Dermis blood vessel endothelial cell (primary cell): ENCODE results near the gene RHOBTB1. TPM values are rescaled to one million over a fixed set of nuclear protein-coding genes. Genes with fewer than 3 reads are reported as not detected.
"Not testable (repeated sequence)": the region's sequence is repeated elsewhere in the genome, so short reads cannot be mapped to it uniquely, and the experiment has no call there.

Experiments
- DNase-seq: peaks from one replicate; pipeline ENCODE4 v3.0.0; 2010
- total RNA-seq: library from RNA; depleted of rRNA; stranded (reverse); fragments of >200 nt; gene quantifications from 2 replicates; pipeline ENCODE4 v1.2.3, GENCODE V29; 2014

The RHOBTB1 gene
- total RNA-seq, 1 donor from 2014 or later, result 45.6 TPM

DNA sequence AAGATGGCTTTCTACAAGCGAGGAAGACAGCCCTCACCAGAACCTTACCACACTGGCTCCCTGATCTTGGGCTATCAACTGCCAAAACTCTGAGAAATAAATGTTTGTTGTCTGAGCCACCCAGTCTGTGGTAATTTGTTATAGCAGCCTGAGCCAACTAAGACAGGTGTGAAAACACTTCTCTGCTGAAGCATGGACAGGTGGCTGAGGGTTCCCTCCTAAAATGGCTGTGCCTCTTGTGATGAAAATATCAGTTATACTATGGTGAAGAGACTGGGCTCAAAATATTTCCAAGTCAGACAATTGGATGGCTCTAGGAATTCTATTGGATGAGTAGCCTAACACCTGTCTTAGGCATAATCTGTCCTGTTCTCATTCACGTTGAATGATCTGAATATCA is 87.6 kb downstream of the RHOBTB1 start:
- no peak for DNase-seq

DNA sequence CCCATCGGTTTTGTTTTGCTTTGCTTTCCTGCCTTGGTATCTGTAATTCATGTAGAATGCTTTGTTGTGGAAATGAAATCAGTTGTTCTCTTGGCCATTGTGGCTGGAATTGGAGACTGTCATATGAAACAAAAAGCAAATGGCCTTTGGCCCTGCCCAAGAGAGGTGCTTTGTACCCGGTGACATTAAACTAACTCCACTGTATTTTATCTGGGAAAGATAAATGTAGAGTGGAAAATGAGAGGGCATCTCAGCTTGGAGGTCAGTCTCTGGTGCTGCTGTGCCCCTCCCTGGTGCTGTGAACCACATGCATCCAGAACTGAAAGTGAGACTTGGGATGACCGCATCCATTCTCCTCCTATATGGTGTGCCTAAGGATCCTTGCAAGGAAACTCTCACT is 90.3 kb downstream of the RHOBTB1 start:
- no peak for DNase-seq

DNA sequence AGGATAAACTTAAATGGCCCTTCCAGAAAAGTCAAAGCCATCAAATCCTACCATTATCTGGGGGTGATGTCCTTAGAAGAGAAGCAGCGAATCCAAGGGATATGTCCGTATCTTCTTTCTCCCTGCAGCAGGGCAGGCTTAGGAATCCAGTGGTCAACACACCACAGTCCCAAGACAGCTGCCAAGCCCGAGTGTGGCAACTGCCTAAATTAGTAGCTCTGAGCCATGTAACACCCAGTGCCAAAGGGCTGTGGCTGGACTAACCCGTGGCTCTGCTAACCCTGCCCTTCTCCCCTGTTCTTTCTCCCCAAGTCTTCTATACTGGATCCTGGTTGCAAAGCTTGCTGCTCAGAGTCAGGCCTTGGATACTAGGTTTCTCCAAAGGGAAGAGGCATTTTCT is 90.9 kb downstream of the RHOBTB1 start:
- DNase-seq, result no peak

DNA sequence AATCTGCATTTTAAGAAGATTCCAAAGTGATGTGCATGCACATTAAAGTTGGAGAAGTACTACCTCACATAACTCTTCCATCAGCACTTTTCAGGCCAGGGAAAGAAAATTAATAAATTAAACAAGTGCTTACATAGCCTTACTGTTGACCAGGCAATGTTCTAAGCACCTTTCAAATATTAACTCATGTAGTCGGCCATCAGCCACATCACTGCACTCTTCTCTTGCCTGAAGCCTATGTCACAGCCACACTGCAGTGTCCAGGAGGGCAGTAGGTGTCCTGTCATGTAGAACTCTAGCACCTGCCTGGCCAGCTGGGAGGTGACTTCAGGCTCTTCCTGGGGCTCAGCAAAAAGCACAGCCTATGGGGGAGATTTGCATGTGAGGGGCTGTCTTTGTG is 94.2 kb downstream of the RHOBTB1 start:
- DNase-seq, result no peak

GRCh38 chr10:60849217-60849616 is 94.8 kb downstream of the RHOBTB1 start:
- DNase-seq, result no peak

GRCh38 chr10:60848680-60849079 is 95.3 kb downstream of the RHOBTB1 start:
- DNase-seq, result no peak

DNA sequence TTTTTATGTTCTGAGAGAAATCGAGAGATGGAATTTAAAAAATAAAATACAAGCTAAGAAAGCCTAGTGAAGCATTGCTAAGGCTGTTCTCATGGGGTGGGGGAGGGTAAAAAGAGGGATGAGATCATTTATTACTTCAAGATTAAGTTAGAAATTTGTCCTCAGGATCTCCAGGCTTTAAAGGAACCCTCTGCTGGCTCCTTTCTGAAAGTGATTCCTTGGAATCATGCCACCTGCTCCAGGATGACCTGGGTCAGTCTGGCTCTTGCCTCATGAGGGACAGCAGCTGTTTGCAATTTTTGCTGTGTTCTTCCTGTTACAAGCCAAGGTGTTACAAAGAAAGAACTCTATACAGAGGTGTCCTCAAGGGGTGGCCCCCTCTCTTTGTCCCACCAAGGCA is 95.9 kb downstream of the RHOBTB1 start:
- DNase-seq, result peak; percentile 54

DNA sequence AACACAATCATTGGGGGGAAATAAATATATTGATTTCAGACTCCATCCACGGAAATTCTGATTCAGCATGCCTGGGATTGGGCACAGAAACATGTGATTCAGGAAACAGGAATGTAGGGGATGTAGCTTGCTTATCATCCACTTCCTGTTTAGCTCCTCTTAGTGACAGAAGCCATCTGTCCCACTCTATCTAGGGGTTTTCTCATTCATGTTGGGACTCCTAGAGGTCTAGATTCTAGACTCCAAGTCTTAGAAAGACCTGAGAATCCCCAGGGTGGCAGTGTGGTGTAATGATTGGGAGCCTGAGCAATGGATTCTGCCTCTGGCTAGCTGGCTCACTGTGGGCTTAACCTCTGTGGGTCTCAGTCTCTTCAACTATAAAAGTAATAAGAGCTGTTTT is 97.8 kb downstream of the RHOBTB1 start:
- DNase-seq, result peak; percentile 39

DNA sequence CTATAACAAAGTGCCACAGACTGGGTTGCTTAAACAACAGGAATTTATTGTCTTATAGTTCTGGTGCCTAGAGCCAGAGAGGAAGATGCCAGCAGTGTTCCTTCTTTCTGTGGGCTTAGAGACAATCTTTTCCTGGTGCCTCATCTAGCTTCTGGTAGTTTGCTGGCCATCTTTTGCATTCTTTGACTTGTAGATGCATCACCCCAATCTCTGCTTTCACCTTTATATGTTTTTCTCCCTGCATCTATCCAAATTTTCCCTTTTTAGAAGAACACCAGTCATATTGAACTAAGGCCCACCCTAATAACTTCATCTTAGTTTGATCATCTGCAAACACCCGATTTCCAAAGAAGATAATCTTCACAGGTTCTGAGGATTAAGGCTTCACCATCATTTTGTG is 98.9 kb downstream of the RHOBTB1 start:
- DNase-seq, result no peak

GRCh38 chr10:60842694-60843093 is 101.3 kb downstream of the RHOBTB1 start:
- no peak for DNase-seq

DNA sequence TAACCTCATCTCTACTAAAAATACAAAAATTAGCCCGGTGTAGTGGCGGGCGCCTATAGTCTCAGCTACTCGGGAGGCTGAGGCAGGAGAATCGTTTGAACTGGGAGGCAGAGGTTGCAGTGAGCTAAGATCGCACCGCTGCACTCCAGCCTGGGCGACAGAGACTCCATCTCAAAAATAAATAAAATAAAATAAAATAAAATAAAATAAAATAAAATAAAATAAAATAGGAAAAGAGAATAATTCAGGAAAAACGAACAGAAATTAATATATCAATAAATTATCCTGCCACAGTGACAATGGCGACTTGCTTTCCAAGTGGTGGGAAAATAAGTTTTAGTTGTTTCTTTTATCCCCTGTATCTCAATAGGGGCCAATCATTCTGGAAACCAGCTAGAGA is 102.8 kb downstream of the RHOBTB1 start:
- DNase-seq, result not testable (repeated sequence)

- DNase-seq, result no peak
Observed at GRCh38 chr10:60835049-60835448, 108.9 kb downstream of the RHOBTB1 start.

DNA sequence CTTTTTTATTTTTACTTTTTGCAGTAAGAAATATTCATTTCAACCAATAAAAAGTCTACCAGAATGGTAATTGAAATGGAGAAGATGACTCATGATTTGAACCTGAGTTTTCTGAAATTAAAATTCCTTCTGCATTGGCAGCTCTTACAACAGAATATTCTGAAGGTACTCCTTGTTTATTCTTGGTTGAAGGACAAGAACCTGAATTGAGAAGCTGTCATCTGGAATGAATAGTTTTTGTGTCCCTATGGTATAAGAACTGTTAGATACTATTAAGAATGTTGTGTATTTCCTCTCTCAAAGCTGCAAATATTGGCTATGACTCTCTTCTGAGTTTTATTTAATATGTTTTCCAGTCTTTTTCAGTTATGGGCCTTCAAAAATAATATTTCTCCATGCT is 109.6 kb downstream of the RHOBTB1 start:
- no peak for DNase-seq

DNA sequence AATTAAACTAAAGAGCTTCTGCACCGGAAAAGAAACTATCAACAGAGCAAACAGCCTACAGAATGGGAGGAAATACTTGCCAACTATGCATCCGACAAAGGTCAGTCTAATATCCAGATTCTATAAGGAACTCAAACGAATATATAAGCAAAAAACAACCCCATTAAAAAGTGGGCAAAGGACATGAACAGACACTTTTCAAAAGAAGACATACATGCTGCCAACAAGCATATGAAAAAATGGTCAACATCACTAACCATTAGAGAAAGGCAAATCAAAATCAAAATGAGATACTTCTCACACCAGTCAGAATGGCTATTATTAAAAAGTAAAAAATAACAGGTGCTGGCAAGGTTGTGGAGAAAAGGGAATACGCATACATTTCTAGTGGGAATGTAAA is 111.8 kb downstream of the RHOBTB1 start:
- DNase-seq, result not testable (repeated sequence)

GRCh38 chr10:60828489-60828852 is 115.5 kb downstream of the RHOBTB1 start:
- DNase-seq, result peak; percentile 90

- DNase-seq, result peak; percentile 97
Observed at GRCh38 chr10:60827791-60828488, 116.0 kb downstream of the RHOBTB1 start.

DNA sequence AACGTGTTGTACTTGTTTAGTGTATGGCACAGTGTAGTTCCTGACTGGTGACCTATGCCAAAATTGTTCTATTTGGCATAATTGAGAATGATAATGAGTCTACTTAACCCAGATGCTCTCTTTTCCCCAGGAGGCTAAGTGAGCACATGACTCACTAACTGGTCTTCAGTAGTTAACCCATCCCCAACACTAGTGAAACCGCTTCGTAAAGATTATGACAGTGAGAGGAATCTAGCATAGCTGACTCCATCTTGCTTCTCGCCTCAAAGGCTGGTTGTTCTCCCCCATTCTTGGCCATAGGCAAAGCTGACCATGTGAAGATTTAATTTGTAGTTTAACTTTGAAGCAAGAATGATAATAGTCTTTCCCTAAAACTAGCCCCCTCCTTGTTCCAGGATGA is 118.5 kb downstream of the RHOBTB1 start:
- no peak for DNase-seq

DNA sequence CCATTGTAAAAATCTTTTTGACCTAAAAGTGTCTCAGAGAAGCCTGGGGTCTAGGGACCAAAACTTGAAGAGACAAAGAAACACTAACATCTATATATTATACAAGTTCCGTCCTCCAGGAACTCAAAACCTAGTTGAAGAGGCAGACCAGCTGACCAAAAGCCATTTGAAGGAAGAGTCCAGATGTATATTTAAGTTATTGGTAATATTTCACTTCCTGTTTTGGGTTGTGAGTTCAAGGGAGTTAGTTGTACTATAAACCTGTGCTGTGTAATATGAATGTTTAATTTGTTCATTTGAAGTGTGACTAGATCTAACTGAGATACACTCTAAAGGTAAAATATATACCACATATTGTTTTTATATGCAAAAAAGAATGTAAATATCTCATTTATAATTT is 120.7 kb downstream of the RHOBTB1 start:
- DNase-seq, result no peak

DNA sequence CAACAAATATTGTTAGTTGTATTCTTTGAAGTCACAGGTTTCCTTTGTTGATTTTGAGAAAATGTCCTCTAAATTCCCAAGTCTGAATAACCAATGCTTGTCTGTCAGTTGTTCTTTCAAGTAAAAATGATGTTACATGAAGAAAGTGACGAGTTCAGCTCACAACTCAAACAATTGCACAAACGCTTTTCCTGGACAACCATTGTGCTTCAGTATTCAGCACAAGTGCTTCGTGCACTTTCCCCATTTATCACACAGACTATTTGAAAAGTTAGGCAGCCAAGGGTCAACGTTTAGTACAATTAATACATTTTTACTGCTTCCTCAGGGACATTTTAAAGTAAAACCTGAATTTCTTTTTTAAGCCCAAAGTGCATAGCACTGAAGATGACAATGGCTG is 121.2 kb downstream of the RHOBTB1 start:
- no peak for DNase-seq

DNA sequence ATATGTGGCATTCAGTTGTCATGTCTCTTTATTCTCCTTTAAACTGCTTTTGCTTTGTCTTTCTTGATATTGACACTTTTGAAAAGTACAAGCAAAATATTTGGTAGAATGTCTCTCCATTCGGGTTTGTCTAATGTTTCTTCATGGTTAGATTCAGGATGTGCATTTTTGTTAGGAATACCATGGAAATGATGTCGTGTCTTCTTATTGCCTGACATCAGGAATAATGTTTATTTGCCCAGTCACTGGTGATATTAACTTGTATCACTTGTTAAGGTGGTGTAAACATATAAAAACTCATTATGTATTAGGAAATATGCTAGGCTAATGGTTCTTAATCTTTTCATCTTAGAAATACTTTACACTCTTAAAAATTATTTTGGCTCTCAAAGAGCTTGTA is 122.3 kb downstream of the RHOBTB1 start:
- no peak for DNase-seq

DNA sequence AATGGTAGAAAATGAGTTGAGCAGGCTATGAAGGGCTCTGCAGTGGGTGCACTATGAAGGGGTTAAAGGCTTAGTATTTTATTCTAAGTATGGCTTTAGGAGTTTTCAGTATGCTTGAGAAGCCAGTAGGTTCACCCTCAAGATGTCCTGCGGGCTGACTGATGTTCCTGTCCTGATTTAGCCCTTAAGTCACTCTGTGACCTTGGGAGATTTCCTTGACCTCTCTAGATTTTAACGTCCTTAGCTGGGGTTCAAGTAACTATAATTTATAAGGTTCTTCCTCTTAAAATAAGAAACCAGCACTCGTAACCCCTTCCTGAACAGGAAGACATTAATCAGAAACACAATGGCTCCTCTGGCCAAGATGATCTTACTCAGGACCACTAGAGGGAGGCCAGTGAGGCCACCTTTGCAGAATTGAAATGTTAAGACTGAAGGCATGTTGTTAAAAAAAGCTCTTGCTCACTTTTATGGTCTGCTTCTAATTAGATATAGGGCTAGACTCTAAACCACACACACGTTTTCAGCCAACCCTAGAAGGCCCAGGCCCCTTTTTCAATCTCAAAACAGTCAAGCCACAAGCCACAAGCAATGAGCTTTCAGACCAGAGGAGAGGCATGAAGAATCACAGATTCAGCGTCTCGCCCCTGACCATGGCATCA is 123.8 kb downstream of the RHOBTB1 start:
- peak; percentile 82 for DNase-seq
